HG02623 (cell line): ENCODE data around the gene FTH1.

Source experiments
- ATAC-seq: cut with Tn5 transposase; IDR thresholded peaks from one replicate; pipeline ENCODE4 v1.9.1; 2021; ENCODE audit warnings: moderate library complexity; ENCODE audit not compliant: unreplicated experiment

Gene FTH1

GRCh38 chr11:61917334-61918109 lies 49.9 kb downstream of the FTH1 start, which contains the start of gene RAB3IL1:
TSS of gene RAB3IL1 (minus strand) at chr11:61917566. CDS start at chr11:61917367, 199 bp downstream.
- no peak for ATAC-seq

- no peak for ATAC-seq
These were observed 50.6 kb downstream of the FTH1 start for GRCh38 chr11:61916737-61917333.

- ATAC-seq = no peak
These were observed 52.8 kb downstream of the FTH1 start for GRCh38 chr11:61914471-61915171.
